CD1c-positive myeloid dendritic cell (primary cell): ENCODE data around the gene ALDOA.

ENCODE experiments used
- DNase-seq: peaks from one replicate; pipeline ENCODE4 v3.0.0-alpha.2; 2016; ENCODE audit errors: extremely low spot score

ALDOA gene

DNA sequence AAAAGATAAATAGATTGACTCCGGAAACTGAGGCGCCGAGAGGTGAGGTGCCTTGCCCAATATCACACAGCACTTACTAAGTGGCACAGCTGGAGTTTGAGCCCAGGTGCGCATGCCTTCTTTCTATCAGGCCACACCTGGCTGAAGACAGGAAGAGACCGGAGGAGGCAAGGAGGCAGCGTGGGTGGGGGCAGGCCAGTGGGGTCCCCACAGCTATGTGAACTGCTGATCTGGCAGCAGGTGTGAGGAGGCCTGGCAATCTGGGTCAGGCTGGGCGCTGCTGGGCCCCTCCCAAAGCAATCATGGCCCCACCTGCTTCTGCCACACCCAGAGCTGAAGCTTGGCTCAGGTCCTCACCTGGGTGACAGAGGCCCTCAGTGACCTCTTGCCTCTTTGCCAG lies 49.7 kb downstream of the ALDOA start:
- no peak for DNase-seq

DNA sequence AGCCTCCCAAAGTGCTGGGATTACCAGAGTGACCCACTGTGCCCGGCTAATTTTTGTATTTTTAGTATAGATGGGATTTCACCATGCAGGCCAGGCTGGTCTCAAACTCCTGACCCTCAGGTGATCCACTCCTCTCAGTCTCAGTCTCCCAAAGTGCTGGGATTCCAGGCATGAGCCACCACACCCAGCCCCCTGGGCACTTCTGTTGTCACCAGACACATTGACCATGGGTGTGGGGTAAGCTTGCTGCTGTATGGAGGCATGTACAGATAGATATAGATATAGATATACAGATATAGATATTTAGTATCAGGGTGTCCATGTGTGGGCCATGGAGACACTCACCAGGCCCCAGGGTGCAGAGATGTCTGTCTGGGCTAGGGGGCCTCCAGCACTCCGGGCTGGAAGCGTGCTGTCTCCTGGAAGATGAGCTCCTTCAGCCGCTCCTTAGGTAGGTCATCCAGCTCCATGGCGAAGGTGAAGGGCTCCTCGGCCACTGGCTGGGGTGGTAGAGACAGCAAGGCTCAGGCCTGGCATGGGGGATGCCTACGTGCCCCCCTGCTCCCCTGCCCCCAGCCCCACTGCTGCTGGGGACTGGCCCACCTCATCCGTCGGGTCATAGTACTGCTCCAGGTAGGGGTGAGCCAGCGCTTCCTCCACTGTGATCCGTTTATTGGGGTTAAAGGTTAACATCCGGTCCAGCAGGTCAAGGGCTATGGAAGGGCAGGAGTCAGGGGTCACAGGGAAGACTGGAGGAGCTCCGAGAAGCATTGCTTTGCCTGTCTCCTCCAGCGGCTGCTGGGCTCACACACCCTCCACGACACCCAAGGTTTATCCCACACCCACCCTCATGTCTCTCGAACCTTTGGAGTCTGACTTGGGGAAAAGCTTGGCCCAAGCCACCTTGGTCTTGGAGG lies 51.0 kb downstream of the ALDOA start:
- no peak for DNase-seq

DNA sequence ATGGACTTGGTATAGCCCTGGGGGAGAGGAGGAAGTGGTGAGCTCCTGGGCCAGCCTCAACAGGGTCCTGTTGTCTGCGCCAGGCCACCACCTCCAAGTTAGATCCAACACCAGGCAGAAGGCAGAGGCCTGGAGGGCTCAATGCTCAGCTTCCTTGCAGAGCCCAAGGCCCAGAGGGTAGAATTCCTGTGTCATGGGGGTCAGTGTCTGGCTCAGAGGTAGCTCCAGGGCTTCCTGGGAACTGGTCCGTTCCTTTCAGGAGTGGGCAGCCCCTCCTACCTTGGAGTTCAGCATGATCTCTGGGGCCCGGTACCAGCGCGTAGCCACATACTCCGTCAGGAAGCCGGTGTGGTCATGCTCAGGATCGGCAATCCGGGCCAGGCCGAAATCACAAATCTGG lies 52.2 kb downstream of the ALDOA start:
- no peak for DNase-seq

DNA sequence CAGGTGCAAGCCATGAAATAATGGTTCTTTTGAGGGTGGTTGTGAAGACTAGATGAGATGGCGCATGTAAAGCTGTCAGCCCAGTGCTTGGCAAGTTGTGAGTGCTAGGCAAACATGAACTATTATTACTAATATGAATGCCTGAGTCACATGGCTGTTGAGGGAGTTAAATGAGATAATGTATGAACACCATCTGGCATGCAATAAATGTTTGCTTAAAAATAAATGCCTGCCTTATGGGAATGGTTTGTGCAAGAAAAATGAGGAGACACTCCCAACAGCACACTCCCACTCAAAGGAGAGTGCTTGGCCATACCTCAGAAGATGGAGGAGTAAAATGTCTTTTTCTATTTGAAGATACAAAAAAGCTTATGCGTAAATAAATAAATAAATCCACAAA lies 53.9 kb downstream of the ALDOA start:
- DNase-seq: no peak
